ENCODE results near the gene ZNF484. TPM values are rescaled to one million over a fixed set of nuclear protein-coding genes. Genes with fewer than 3 reads are reported as not detected.
"Not testable (repeated sequence)": the region's sequence is repeated elsewhere in the genome, so short reads cannot be mapped to it uniquely, and the experiment has no call there.

ZNF484 gene
- total RNA-seq, 1 experiment from 2014 or later: 12.7 TPM

DNA sequence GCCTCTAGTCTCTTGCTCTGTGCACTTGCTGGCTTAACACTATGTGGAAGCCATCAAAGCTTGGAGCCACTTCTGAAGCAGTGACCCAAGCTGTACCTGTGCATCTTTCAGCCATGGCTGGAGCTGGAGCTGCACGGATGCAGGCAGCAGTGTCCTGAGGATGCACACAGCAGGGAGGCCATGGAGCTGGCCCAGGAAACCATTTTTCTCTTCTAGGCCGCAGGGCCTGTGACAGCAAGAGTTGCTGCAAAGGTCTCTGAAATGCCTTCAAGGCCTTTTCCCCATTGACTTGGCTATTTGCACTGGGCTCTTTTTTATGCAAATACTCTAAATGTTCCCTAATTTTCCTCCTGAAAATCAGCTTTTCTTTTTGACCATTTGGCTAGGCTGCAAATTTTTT lies 12.9 kb upstream of the ZNF484 start:
- no peak for DNase-seq (ENCODE audit: low spot score)
- no peaks in the 10 kb centered on the region for H3K36me3 ChIP-seq (ENCODE audit: insufficient read depth, low read length, poor library complexity, severe bottlenecking)
- ChIA-PET POLR2A (ENCODE audit: low non-redundant PET) (no interaction called here), CTCF (no interaction called here)
- no peak for TF ChIP-seq EZH2 (IDR thresholded peaks at IDR 0.05; ENCODE audit: borderline replicate concordance, low read depth, low read length, poor library complexity, severe bottlenecking)
- TF ChIP-seq, protein P1, sequence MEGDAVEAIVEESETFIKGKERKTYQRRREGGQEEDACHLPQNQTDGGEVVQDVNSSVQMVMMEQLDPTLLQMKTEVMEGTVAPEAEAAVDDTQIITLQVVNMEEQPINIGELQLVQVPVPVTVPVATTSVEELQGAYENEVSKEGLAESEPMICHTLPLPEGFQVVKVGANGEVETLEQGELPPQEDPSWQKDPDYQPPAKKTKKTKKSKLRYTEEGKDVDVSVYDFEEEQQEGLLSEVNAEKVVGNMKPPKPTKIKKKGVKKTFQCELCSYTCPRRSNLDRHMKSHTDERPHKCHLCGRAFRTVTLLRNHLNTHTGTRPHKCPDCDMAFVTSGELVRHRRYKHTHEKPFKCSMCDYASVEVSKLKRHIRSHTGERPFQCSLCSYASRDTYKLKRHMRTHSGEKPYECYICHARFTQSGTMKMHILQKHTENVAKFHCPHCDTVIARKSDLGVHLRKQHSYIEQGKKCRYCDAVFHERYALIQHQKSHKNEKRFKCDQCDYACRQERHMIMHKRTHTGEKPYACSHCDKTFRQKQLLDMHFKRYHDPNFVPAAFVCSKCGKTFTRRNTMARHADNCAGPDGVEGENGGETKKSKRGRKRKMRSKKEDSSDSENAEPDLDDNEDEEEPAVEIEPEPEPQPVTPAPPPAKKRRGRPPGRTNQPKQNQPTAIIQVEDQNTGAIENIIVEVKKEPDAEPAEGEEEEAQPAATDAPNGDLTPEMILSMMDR (conservative IDR thresholded peaks at IDR 0.05; ENCODE audit: low read depth, low read length): no peak
- intact Hi-C loops (cut with micrococcal nuclease; ENCODE audit: unreplicated experiment): no loop called here
- BruUV-seq (replicated peaks): no TSS peak
- H3K27ac ChIP-seq (ENCODE audit: low read depth, low read length, poor library complexity, severe bottlenecking): no peak overlapping the region
- H3K27me3 ChIP-seq (replicated peaks; ENCODE audit: insufficient read depth, low read depth, low read length, poor library complexity): peaks cover 4% of the 10 kb centered on the region
- H3K4me1 ChIP-seq (ENCODE audit: insufficient read depth, low read length, poor library complexity, severe bottlenecking): no peaks in the 10 kb centered on the region
- no peaks in the 10 kb centered on the region for H3K9me3 ChIP-seq (ENCODE audit: low read depth, low read length, poor library complexity, severe bottlenecking)
- H3K4me3 ChIP-seq (ENCODE audit: low read depth, low read length, poor library complexity, severe bottlenecking): no peak overlapping the region

DNA sequence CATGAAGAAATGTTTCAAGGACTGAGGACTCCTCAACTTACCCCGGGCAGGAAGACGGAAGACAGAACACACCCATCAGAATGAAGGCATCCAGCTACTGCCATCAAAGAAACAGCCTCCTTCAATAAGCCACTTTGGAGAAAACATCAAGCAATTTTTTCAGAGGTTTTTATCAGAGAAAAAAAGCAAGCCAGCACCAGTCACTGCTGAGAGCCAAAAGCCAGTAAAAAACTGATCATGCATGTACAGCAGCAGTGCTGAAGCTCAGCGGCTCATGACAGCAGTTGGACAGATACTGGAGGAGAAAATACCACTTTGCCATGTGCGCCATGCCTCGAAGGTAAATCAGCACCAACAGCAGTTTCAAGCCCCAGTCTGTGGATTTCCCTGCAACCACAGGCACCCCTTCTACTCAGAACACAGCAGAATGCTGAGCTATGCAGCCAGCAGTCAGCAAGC lies 10.1 kb upstream of the ZNF484 start:
- H3K27ac ChIP-seq (ENCODE audit: low read depth, low read length, poor library complexity, severe bottlenecking): no peak overlapping the region
- BruUV-seq (replicated peaks): no TSS peak
- no peaks in the 10 kb centered on the region for H3K36me3 ChIP-seq (ENCODE audit: insufficient read depth, low read length, poor library complexity, severe bottlenecking)
- TF ChIP-seq, protein P1 (conservative IDR thresholded peaks at IDR 0.05; ENCODE audit: low read depth, low read length): no peak
- peaks cover 4% of the 10 kb centered on the region for H3K27me3 ChIP-seq (replicated peaks; ENCODE audit: insufficient read depth, low read depth, low read length, poor library complexity)
- ChIA-PET CTCF (no interaction called here), POLR2A (ENCODE audit: low non-redundant PET) (no interaction called here)
- H3K4me3 ChIP-seq (ENCODE audit: low read depth, low read length, poor library complexity, severe bottlenecking): no peak overlapping the region
- H3K9me3 ChIP-seq (ENCODE audit: low read depth, low read length, poor library complexity, severe bottlenecking): no peaks in the 10 kb centered on the region
- intact Hi-C loops (cut with micrococcal nuclease; ENCODE audit: unreplicated experiment): no loop called here
- no peak for DNase-seq (ENCODE audit: low spot score)
- H3K4me1 ChIP-seq (ENCODE audit: insufficient read depth, low read length, poor library complexity, severe bottlenecking): no peaks in the 10 kb centered on the region

DNA sequence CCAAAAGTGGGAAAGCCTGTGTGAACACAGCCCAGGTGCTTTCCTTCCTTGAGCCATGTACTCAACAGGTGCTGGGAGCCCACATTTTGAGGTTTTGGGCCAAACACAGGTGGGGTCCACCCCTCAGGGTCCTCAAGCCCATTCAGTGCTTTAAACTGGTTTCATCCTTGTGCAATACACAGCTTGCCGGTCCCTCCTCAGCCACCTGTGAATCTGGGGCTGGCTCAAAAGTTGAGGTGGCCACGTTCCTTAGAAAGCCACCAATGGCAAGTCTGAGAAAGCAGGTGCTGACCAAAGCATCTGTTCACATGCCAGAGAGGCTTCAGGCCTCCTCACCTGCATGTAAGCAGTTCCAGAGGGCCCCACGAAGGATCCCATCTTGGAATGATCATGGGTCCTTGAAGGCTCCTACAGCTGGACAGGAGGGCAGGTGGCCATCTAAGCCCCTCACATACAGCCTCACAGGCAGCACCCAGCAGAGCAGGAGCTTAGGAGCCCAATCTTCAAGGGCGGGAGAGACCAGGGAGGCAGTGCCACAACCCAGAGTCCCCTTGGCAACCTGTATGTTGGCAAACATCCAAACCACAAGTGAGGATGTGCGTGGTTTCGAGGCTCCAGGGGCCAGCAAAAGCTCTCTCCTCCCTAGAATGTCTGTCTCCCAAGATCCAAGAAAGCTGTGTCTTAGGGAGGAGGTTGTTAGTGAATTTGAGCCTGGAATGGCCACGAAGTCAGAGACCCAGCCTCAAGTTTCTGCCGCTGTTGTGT lies 9.2 kb upstream of the ZNF484 start:
- CTCF ChIA-PET; intact Hi-C loops (cut with micrococcal nuclease; ENCODE audit: unreplicated experiment); POLR2A ChIA-PET (ENCODE audit: low non-redundant PET): not testable (repeated sequence)

DNA sequence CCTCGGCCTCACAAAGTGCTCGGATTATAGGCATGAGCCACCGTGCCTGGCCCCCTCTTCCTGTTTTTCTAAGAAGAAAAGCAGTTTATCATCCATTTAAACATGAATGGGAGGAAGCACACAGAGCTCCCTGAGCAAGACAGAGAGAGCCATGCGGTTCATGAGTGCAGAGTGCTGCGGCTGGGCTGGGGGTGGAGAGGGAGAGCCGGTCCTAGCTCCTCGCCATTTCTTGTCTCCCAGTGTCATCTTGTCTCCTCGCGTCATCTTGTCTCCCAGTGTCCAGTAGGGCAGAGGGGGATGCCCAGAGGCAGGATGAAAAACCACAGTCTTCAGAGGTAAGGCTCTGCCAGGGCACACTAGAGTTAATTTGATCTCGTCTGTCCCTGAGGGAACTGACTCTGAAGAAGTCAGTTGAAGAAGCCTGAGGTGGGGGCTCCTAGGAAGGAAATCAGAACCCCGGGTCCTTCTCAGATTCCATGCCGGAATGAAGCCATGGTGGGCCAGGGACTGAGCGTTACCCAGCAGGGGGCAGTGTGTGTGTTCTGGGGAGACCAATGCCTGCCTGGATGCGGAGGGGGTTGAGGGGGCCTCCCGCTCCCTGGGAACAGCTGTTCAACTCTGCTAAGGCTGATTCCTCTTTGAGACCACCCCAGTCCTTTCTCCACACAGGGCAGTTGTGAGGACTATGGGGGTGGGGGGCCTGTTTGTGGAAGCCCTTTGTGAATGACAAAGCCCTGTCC lies 6.0 kb upstream of the ZNF484 start:
- H3K9me3 ChIP-seq (ENCODE audit: low read depth, low read length, poor library complexity, severe bottlenecking); DNase-seq (ENCODE audit: low spot score); CTCF ChIA-PET; BruUV-seq (replicated peaks); intact Hi-C loops (cut with micrococcal nuclease; ENCODE audit: unreplicated experiment); H3K36me3 ChIP-seq (ENCODE audit: insufficient read depth, low read length, poor library complexity, severe bottlenecking); H3K4me1 ChIP-seq (ENCODE audit: insufficient read depth, low read length, poor library complexity, severe bottlenecking); H3K27ac ChIP-seq (ENCODE audit: low read depth, low read length, poor library complexity, severe bottlenecking); H3K27me3 ChIP-seq (replicated peaks; ENCODE audit: insufficient read depth, low read depth, low read length, poor library complexity); H3K4me3 ChIP-seq (ENCODE audit: low read depth, low read length, poor library complexity, severe bottlenecking): not testable (repeated sequence)
- POLR2A ChIA-PET (ENCODE audit: low non-redundant PET): interaction anchor here (0.6 kb wide), 1 partner anchor 14 kb away, joined by 3 read pairs; no protein-coding TSS in a partner anchor

More for the DNA sequence above, 9.2 kb upstream of the ZNF484 start:
- H3K27ac ChIP-seq (ENCODE audit: low read depth, low read length, poor library complexity, severe bottlenecking); H3K36me3 ChIP-seq (ENCODE audit: insufficient read depth, low read length, poor library complexity, severe bottlenecking); H3K9me3 ChIP-seq (ENCODE audit: low read depth, low read length, poor library complexity, severe bottlenecking); H3K27me3 ChIP-seq (replicated peaks; ENCODE audit: insufficient read depth, low read depth, low read length, poor library complexity); DNase-seq (ENCODE audit: low spot score); H3K4me3 ChIP-seq (ENCODE audit: low read depth, low read length, poor library complexity, severe bottlenecking); H3K4me1 ChIP-seq (ENCODE audit: insufficient read depth, low read length, poor library complexity, severe bottlenecking); BruUV-seq (replicated peaks): not testable (repeated sequence)

All from A673 (cell line).